Measurements from ENCODE around the gene RPS29. TPM values are rescaled to one million over a fixed set of nuclear protein-coding genes. Genes with fewer than 3 reads are reported as not detected.

RPS29 gene
- total and polyA plus RNA-seq, 9 of the 15 experiments (the other 6 are each of a cell fraction or from before 2014, with no cell fraction given), result 1,545 to 5,012 (median 2,448) TPM

GRCh38 chr14:49585803-49586672, at the start of gene RPS29 (continued):
- TF ChIP-seq AFF1 (IDR thresholded peaks at IDR 0.05; ENCODE audit: low read depth in 1 of 2, partially characterized antibody in 2 of 2), result peak in 1 of 2 experiments; percentile 13
- TF ChIP-seq ESRRB (CRISPR knock-in tag; IDR thresholded peaks at IDR 0.05; ENCODE audit: borderline replicate concordance), result no peak
- TF ChIP-seq CBFB (CRISPR knock-in tag; IDR thresholded peaks at IDR 0.05), result no peak
- peak; percentile 53; the same call in 1 of the 2 replicates for TF ChIP-seq MBD2 (IDR thresholded peaks at IDR 0.05; ENCODE audit: borderline replicate concordance, low read depth)
- TF ChIP-seq ZNF395 (CRISPR knock-in tag; IDR thresholded peaks at IDR 0.05), result peak; percentile 49; the same call in 1 of the 2 replicates
- peak; percentile 99 for TF ChIP-seq POLR2H (tag; IDR thresholded peaks at IDR 0.05; ENCODE audit: low read depth)
- TF ChIP-seq LCOR (CRISPR knock-in tag; IDR thresholded peaks at IDR 0.05), result 0 out of 2 replicates have a peak, but pooled peaks have one; percentile 33
- TF ChIP-seq, protein P1, sequence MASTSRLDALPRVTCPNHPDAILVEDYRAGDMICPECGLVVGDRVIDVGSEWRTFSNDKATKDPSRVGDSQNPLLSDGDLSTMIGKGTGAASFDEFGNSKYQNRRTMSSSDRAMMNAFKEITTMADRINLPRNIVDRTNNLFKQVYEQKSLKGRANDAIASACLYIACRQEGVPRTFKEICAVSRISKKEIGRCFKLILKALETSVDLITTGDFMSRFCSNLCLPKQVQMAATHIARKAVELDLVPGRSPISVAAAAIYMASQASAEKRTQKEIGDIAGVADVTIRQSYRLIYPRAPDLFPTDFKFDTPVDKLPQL (IDR thresholded peaks at IDR 0.05; ENCODE audit: extremely low read depth, insufficient read length), result no peak
- TF ChIP-seq RFX5 (IDR thresholded peaks at IDR 0.05; ENCODE audit: low read depth, low read length), result peak; percentile 52; the same call in 1 of the 2 replicates
- TF ChIP-seq FOXM1 (IDR thresholded peaks at IDR 0.05; ENCODE audit: low read depth), result no peak
- TF ChIP-seq FOXM1 (CRISPR knock-in tag; IDR thresholded peaks at IDR 0.05; ENCODE audit: low read depth), result no peak
- TF ChIP-seq SRSF7 (optimal IDR thresholded peaks at IDR 0.05; ENCODE audit: low read depth, low read length), result no peak
- TF ChIP-seq SP1 (CRISPR knock-in tag; IDR thresholded peaks at IDR 0.05), result peak; percentile 93
- TF ChIP-seq, protein P2, sequence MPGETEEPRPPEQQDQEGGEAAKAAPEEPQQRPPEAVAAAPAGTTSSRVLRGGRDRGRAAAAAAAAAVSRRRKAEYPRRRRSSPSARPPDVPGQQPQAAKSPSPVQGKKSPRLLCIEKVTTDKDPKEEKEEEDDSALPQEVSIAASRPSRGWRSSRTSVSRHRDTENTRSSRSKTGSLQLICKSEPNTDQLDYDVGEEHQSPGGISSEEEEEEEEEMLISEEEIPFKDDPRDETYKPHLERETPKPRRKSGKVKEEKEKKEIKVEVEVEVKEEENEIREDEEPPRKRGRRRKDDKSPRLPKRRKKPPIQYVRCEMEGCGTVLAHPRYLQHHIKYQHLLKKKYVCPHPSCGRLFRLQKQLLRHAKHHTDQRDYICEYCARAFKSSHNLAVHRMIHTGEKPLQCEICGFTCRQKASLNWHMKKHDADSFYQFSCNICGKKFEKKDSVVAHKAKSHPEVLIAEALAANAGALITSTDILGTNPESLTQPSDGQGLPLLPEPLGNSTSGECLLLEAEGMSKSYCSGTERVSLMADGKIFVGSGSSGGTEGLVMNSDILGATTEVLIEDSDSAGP (CRISPR knock-in tag; IDR thresholded peaks at IDR 0.05), result no peak
- no peak for TF ChIP-seq GATA2 (CRISPR knock-in tag; IDR thresholded peaks at IDR 0.05)
- no peak for TF ChIP-seq SFPQ (IDR thresholded peaks at IDR 0.05; ENCODE audit: low read depth, low read length)
